ENCODE measurements around the gene FBXW10.
"Not testable (repeated sequence)": the region's sequence is repeated elsewhere in the genome, so short reads cannot be mapped to it uniquely, and the experiment has no call there.

The FBXW10 gene

GRCh38 chr17:18750242-18750641 lies 6.4 kb downstream of the FBXW10 start:
- not testable (repeated sequence) for DNase-seq

DNA sequence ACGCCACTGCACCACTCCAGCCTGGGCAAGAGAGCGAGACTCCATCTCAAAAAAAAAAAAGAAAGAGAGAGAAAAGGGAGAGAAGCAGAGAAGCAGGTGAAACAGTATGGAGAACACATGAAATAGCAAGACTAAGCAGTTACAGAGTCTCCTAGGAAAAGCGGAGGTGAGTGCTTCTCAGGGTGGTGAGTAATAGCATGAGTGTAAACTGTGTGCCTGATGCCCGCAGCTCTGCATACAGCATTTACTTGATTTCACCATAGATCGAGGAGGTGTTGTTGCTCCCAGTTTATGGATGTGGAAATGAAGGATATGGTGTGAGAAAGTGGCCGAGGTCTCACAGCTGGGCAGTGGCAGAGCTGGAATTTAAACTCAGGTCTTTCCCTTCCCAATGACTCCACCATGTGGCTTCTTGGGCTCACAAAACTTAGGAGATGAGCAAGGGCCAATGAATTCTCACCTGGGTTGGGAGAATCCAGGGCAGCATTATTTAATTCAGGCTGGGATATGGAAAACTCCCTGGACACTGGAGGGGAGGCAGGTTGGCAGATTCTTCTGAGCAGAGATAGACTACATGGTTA lies 10.1 kb downstream of the FBXW10 start:
- not testable (repeated sequence) for DNase-seq

DNA sequence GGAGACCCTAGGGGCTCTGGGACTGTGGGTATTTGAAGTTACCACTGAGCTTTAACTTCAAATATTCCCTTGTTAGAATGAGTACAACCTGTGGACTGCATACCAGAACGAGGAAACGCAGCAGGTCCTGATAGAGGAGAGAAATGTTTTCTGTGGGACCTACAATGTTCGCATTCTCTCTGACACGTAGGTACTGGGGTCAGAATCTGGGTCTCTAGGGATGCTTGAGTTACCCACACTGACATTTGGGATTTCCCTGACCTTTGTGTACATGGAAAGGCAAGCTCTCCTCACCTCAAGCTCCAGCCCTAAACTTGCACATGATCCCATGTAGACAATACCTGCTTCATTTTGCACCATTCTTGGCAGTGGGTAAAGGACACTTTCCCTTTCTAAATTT lies 12.1 kb downstream of the FBXW10 start:
- not testable (repeated sequence) for DNase-seq

DNA sequence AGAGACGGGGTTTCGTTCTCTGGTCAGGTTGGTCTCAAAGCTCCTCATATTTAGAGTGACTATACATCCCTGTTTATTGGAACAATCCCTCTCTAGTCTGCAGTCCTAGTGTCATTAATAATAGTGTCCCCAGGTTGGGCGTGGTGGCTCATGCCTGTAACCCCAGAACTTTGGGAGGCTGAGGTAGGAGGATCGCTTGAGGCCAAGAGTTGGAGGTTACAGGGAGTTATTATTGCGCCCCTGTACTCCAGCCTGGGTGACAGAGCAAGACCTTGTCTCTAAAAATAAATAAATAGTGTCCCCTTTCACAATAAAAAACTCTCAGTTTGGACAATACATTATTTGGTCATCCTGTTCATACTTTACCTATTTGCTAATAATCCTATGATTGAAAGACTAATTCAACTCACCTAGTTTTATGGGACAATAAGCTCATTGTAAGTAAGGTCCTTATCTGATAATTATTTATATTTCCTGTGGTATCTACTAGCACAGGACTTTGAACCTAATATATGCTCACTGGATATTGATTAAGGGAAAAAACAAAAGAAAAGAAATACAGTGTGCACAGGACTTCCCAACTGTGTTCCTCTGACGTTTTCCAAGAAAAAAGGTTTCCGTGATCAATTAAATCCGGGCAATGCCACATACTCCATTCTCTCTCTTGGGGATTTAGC lies 13.7 kb downstream of the FBXW10 start:
- not testable (repeated sequence) for DNase-seq

GRCh38 chr17:18758344-18758743 lies 14.5 kb downstream of the FBXW10 start:
- not testable (repeated sequence) for DNase-seq

DNA sequence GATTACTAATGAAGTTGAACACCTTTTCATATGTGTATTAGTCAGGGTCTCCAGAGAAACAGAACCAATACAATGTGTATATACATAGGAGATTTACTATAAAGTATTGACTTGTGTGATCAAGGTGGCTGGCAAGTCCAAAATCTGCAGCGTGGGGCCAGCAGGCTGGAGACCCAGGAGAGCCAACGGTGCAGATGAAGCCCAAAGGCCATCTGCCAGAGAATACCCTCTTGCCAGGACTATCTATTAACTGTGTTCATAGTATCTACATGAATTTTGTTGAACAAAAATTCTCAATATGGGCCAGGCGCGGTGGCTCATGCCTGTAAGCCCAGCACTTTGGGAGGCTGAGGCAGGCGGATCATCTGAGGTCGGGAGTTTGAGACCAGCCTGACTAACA lies 16.4 kb downstream of the FBXW10 start:
- not testable (repeated sequence) for DNase-seq

DNA sequence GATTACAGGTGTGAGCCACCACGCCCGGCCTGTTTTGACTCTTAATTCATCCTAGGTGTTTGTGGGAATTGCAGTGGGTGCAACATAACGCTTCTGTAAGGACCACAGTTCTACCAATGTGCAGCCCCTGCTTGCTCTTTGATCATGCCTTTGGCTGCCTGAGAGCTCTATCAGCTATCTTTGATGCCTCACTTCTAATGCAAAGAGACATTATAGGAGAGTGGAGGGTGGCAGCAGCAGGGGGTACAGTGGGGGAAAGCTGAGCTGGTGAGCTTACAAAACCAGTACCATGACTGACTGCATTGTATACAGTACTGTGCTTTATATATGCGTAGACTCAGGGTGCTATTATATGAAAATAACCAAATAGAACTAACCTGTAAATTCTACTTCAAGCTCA lies 26.7 kb downstream of the FBXW10 start:
- DNase-seq = not testable (repeated sequence)

- not testable (repeated sequence) for DNase-seq
These were observed 27.2 kb downstream of the FBXW10 start for GRCh38 chr17:18771066-18771465.

DNA sequence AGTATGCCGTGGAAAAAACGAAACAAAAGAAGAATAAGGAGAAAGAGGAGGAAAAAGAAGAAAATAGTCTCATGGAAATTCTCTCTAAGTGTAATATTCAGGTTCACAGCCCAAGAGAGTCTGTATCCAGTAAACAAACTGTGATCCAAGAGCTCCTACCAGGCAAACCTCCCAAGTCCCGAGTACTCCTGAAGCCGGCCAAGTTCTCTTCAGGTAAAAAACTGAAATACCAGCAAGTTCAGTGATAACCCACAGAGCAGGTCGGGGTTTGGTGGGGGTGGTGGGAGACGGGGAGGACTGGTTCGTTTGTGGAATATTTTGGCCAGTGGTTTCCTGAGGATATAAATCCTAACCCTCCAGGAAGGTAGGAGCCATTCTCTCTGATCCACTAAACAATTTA lies 28.6 kb downstream of the FBXW10 start:
- no peak for DNase-seq

GRCh38 chr17:18780991-18781718 lies 37.3 kb downstream of the FBXW10 start, which contains the start of gene TVP23B:
Gene TVP23B (plus strand): TSS chr17:18781183. CDS start chr17:18781294, 111 bp downstream.
- DNase-seq = peak; percentile 97

DNA sequence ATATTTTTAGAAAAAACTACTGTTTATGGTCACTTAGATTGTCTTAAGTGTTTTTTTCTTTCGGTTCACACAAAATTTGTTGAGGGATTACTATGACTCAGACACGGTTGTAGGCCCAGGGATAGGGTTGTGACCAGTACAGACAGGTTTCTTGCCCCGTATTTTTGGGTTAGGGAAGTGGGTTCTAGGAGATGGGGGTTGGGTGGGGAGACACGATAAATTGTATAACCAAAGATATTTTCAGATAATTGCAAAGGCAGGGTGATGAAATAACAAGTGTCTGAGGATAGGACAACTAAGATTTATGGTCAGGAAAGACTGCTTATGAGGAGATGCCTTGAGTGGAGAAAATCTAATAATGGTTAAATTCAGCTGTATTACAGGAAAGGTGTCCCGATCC lies 38.0 kb downstream of the FBXW10 start:
- DNase-seq = not testable (repeated sequence)

GRCh38 chr17:18785933-18786332 lies 42.1 kb downstream of the FBXW10 start:
- not testable (repeated sequence) for DNase-seq

GRCh38 chr17:18786890-18787289 lies 43.0 kb downstream of the FBXW10 start:
- not testable (repeated sequence) for DNase-seq

- not testable (repeated sequence) for DNase-seq
These were observed 47.5 kb downstream of the FBXW10 start for GRCh38 chr17:18791402-18791801.

DNA sequence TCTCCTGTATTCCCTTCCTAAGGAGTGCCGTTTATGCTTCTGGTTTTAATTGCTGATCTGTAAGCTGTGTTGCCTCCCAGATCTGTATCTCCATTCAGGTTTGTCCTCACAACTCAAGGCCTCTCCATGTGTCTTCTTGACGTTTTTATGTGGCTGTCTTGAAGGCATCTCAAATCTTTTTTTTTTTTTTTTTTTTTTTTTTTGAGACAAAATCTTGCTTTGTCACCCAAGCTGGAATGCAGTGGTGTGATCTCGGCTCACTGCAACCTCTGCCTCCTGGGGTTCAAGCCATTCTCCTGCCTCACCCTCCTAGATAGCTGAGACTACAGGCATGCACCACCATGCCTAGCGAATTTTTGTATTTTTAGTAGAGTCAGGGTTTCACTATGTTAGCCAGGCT lies 51.0 kb downstream of the FBXW10 start:
- DNase-seq = not testable (repeated sequence)

GRCh38 chr17:18796887-18797286 lies 53.0 kb downstream of the FBXW10 start:
- DNase-seq = not testable (repeated sequence)

DNA sequence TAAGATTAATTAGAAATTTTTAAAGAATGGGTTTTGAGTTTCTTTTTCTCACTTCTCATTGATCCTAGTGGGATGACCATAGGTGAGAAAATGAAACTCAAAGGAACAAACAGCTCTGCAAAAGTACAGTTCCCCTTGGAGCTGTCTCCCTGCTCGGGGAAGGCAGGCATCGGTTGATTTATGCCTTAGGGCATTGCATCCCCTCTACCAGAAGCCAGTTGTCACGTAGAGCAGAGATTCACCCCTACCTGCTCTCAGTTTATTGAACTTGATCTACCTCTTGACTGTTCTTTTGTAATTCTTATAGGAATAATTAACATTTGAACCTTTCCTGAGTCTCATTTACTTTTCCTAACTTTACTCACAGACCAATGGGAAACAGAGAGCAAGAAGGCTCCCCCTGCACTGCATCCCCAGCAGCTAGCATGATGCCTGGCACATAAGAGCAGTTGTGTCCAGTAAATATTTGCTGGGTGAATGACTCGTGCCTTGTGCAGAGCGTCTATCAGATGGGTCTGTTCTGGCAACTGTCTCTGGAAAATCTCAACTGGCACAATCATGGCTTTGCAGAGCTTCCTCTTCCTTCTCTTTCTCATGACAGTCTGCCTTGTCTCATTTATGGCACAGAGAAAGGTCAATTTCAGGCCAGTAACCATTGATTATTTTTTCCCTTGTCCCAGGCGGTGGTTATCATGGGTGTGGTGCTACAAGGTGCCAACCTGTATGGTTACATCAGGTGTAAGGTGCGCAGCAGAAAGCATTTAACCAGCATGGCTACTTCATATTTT lies 59.8 kb downstream of the FBXW10 start:
- not testable (repeated sequence) for DNase-seq

GRCh38 chr17:18815924-18816323 lies 72.1 kb downstream of the FBXW10 start:
- not testable (repeated sequence) for DNase-seq

DNA sequence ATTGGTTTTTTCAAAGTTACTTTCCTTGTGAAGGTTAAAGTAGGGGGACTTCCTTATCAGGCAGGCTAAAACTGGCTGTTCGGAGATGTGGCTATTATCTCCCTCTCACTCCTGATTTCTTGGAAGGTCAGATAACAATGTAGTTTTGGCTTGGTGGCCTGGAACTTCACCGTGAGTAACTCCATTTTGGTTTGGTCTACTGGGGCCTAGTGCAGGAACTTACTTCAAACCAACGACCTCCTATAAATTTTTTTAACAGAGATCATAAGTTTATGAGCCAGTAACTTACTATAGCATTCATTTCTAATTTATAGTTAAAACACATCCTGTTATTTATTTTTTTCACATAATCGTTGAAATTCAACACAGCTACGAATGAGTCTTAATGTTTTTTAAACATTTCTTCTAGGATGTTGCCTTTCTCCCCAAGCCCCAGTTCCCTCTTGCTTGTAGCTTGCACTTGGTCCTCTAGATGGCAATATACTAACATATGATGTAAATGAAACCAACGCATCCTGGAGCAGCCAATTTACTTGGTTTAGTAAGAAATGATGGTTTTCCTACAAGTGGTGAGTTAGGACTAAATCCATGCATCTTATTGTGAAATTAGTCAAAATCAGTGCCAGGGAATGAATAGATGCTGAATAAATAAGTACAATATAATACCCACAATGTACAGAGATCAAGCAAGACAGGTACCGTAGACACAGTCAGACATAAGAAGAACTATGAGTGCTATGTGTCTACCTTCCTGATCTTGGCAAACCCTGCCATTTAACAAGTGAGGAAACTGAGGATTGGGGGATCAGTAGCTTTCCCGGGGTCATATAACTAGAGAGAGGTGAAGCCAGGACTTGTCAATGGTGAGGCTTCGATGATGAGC lies 72.9 kb downstream of the FBXW10 start:
- DNase-seq = peak; percentile 26

- DNase-seq = not testable (repeated sequence)
These were observed 77.6 kb downstream of the FBXW10 start for GRCh38 chr17:18821430-18821829.

DNA sequence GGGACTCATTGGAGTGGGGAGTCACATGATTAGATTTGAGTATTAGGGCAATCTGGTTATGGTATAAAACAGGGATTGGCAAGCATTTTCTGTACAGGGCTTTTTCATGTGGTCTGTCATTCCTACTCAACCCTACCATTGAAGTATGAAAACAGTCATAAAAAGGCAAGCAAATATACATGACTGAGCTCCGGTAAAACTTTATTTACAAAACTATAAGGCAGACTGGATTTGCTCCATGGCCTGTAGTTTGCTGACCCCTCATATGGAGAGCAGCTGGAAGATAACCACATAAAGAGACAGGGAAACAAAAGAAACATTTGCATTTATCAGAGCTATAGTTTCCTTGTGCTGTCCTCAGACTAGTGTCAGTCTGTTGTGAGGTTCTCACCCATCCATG lies 83.8 kb downstream of the FBXW10 start:
- DNase-seq = not testable (repeated sequence)

All from femur (tissue), 1 donor.